CD4-positive, alpha-beta T cell (primary cell): ENCODE results near the gene PML. TPM values are rescaled to one million over a fixed set of nuclear protein-coding genes. Genes with fewer than 3 reads are reported as not detected.

Source experiments
- ATAC-seq: fragments of 200-7000 bp; cut with Tn5 transposase; one replicate; pipeline ENCODE4 v1.10.0; 2022; ENCODE audit warnings: mild to moderate bottlenecking; ENCODE audit not compliant: poor library complexity
- CTCF ChIA-PET: fragments of 350-600 bp; sonication (Branson Sonifier 250); formaldehyde crosslinking; loops from one replicate; lab custom pipeline; 2021; ENCODE audit warnings: antibody characterized with exemption, inconsistent platforms; lab: Charles Lee
- POLR2A ChIA-PET: fragments of 350-600 bp; sonication (Branson Sonifier 250); formaldehyde crosslinking; loops from one replicate; lab custom pipeline; 2021; ENCODE audit warnings: antibody characterized with exemption, inconsistent platforms; lab: Charles Lee
- DNase-seq, 14 experiments: peaks; one replicate each; pipeline ENCODE4 v3.0.0-alpha.2; 2013 to 2020; ENCODE audit warnings: mixed read lengths in 2 of 14
- H3K27ac ChIP-seq, 2 donors: one replicate each; pipeline versions ENCODE4 v1.5.1 to v1.7.0; 2013; ENCODE audit warnings: low read length in 2 of 2, low read depth in 1 of 2, mild to moderate bottlenecking in 1 of 2
- H3K27me3 ChIP-seq, 2 experiments: 1 replicate in 1 of 2; 2 replicates in 1 of 2; pipeline versions ENCODE4 v1.6.1 to v1.7.0; 2013; ENCODE audit warnings: low read length in 2 of 2, control low read depth in 1 of 2, mild to moderate bottlenecking in 1 of 2, moderate library complexity in 1 of 2; ENCODE audit not compliant: insufficient read depth in 2 of 2, control insufficient read depth in 1 of 2
- H3K36me3 ChIP-seq: one replicate; pipeline ENCODE4 v1.6.1; 2013; ENCODE audit warnings: low read length, control low read depth; ENCODE audit not compliant: insufficient read depth
- H3K4me1 ChIP-seq: one replicate; pipeline ENCODE4 v1.6.1; 2013; ENCODE audit warnings: low read length, control low read depth; ENCODE audit not compliant: insufficient read depth
- H3K4me3 ChIP-seq: one replicate; pipeline ENCODE4 v1.5.1; 2013; ENCODE audit warnings: mild to moderate bottlenecking, low read length, moderate library complexity
- H3K9me3 ChIP-seq, 2 experiments: 1 replicate in 1 of 2; 2 replicates in 1 of 2; pipeline versions ENCODE4 v1.6.1 to v1.7.0; 2013; ENCODE audit warnings: low read length in 2 of 2, mild to moderate bottlenecking in 2 of 2, control low read depth in 1 of 2, moderate library complexity in 1 of 2; ENCODE audit not compliant: control insufficient read depth in 1 of 2, insufficient read depth in 1 of 2
- H3K27ac Mint-ChIP-seq: one replicate; pipeline ENCODE4 v1.8.0; 2020; ENCODE audit warnings: mixed read lengths
- H3K27me3 Mint-ChIP-seq: one replicate; pipeline ENCODE4 v1.8.0; 2021; ENCODE audit warnings: mixed read lengths
- H3K36me3 Mint-ChIP-seq: one replicate; pipeline ENCODE4 v1.8.0; 2021; ENCODE audit warnings: low read depth, mixed read lengths
- H3K4me1 Mint-ChIP-seq: one replicate; pipeline ENCODE4 v1.8.0; 2021; ENCODE audit warnings: low read depth, mixed read lengths
- H3K4me3 Mint-ChIP-seq: one replicate; pipeline ENCODE4 v1.8.0; 2020; ENCODE audit warnings: mild to moderate bottlenecking, mixed read lengths
- H3K9me3 Mint-ChIP-seq: one replicate; pipeline ENCODE4 v1.8.0; 2020; ENCODE audit warnings: mixed read lengths
- CTCF ChIP-seq: fragments of 200-600 bp; IDR thresholded peaks from one replicate; pipeline ENCODE4 v1.8.0; 2022; ENCODE audit warnings: antibody characterized with exemption, mild to moderate bottlenecking
- intact Hi-C, 2 experiments: fragments of 100-400 bp; cut with DNase I in 1 of 2; cut with micrococcal nuclease in 1 of 2; formaldehyde crosslinking; loops; one replicate each; pipeline versions ENCODE4 v1.15.1 to v1.9.0; 2023 to 2025; cut with DNase I, micrococcal nuclease
- total RNA-seq, 174 experiments: library from RNA in 2 of 174; stranded (reverse) in 2 of 174; gene quantifications; one replicate each; pipeline ENCODE4 v1.2.3 and lab custom pipeline; 2021 to 2026

Gene PML
- total RNA-seq, 2 experiments from 2014 or later: 39.2 to 42.9 TPM

GRCh38 chr15:73955861-73956742 lies 38.4 kb upstream of the PML start:
- H3K9me3 ChIP-seq: no peaks in the 10 kb centered on the region
- no peaks in the 10 kb centered on the region for H3K36me3 ChIP-seq
- peaks cover 34% of the 10 kb centered on the region for H3K4me1 ChIP-seq
- no peak overlapping the region for H3K27ac ChIP-seq
- POLR2A ChIA-PET: interaction anchor here (1.9 kb wide), 1 partner anchor 10 kb away, joined by 7 read pairs; no protein-coding TSS in a partner anchor
- Mint-ChIP-seq H3K4me3 (no peak overlapping the region), H3K9me3 (no peaks in the 10 kb centered on the region), H3K4me1 (peaks cover 37% of the 10 kb centered on the region), H3K36me3 (no peaks in the 10 kb centered on the region), H3K27me3 (no peaks in the 10 kb centered on the region), H3K27ac (no peak overlapping the region)
- intact Hi-C loops: loop anchor here in 1 of 2 experiments (10.0 kb wide), 1 partner anchor 179 kb away; the partner anchor contains the start of gene ISLR2
- no peak for TF ChIP-seq CTCF
- no peak for ATAC-seq
- no peak overlapping the region for H3K4me3 ChIP-seq
- CTCF ChIA-PET: interaction anchor here (1.2 to 1.7 kb wide), 2 partner anchors 9 to 17 kb away, joined by 3 to 4 read pairs; no protein-coding TSS in a partner anchor
- H3K27me3 ChIP-seq: no peaks in the 10 kb centered on the region
- no peak for DNase-seq

- no peaks in the 10 kb centered on the region for H3K9me3 Mint-ChIP-seq
- Histone ChIP-seq H3K36me3 (no peaks in the 10 kb centered on the region), H3K27me3 (no peaks in the 10 kb centered on the region), H3K9me3 (no peaks in the 10 kb centered on the region), H3K27ac (no peak overlapping the region), H3K4me3 (no peak overlapping the region), H3K4me1 (peaks cover 28% of the 10 kb centered on the region)
- no peaks in the 10 kb centered on the region for H3K36me3 Mint-ChIP-seq
- POLR2A ChIA-PET: interaction anchor here (1.9 kb wide), 1 partner anchor 10 kb away, joined by 7 read pairs; no protein-coding TSS in a partner anchor
- DNase-seq (peak in 1 of 14 experiments; percentile 11), ATAC-seq (no peak)
- no peak overlapping the region for H3K4me3 Mint-ChIP-seq
- CTCF ChIA-PET: interaction anchor here (1.2 to 1.7 kb wide), 3 partner anchors 9 to 29 kb away, joined by 3 to 6 read pairs (median 4); no protein-coding TSS in a partner anchor
- TF ChIP-seq CTCF: no peak
- intact Hi-C loops: loop anchor here in 1 of 2 experiments (10.0 kb wide), 1 partner anchor 178 kb away; the partner anchor contains the start of gene ISLR2
- no peaks in the 10 kb centered on the region for H3K27me3 Mint-ChIP-seq
- H3K4me1 Mint-ChIP-seq: peaks cover 33% of the 10 kb centered on the region
- no peak overlapping the region for H3K27ac Mint-ChIP-seq
These were observed 37.8 kb upstream of the PML start for GRCh38 chr15:73956743-73957135.

- no peaks in the 10 kb centered on the region for H3K9me3 Mint-ChIP-seq
- ChIA-PET POLR2A (interaction anchor here (1.9 kb wide), 1 partner anchor 9 kb away, joined by 7 read pairs; no protein-coding TSS in a partner anchor), CTCF (interaction anchor here (1.6 to 1.7 kb wide), 2 partner anchors 16 to 30 kb away, joined by 4 to 6 read pairs; no protein-coding TSS in a partner anchor)
- Histone ChIP-seq H3K36me3 (no peaks in the 10 kb centered on the region), H3K27me3 (no peaks in the 10 kb centered on the region), H3K9me3 (no peaks in the 10 kb centered on the region), H3K27ac (no peak overlapping the region), H3K4me3 (no peak overlapping the region), H3K4me1 (peaks cover 27% of the 10 kb centered on the region)
- DNase-seq: no peak
- no peaks in the 10 kb centered on the region for H3K27me3 Mint-ChIP-seq
- peak overlapping the region; percentile 36 for H3K27ac Mint-ChIP-seq
- no peaks in the 10 kb centered on the region for H3K36me3 Mint-ChIP-seq
- intact Hi-C loops: loop anchor here in 1 of 2 experiments (10.0 kb wide), 1 partner anchor 178 kb away; the partner anchor contains the start of gene ISLR2
- TF ChIP-seq CTCF: no peak
- H3K4me3 Mint-ChIP-seq: no peak overlapping the region
- H3K4me1 Mint-ChIP-seq: peaks cover 33% of the 10 kb centered on the region
- ATAC-seq: no peak
These were observed 37.2 kb upstream of the PML start for GRCh38 chr15:73957276-73957675.
